Measurements from ENCODE around the gene ARRB2. TPM values are rescaled to one million over a fixed set of nuclear protein-coding genes. Genes with fewer than 3 reads are reported as not detected.
"Not testable (repeated sequence)": the region's sequence is repeated elsewhere in the genome, so short reads cannot be mapped to it uniquely, and the experiment has no call there.

The ARRB2 gene
- total RNA-seq, 1 experiment from 2014 or later = 75.3 TPM

GRCh38 chr17:4689872-4690271 lies 20.6 kb upstream of the ARRB2 start:
- not testable (repeated sequence) for H3K23me2 ChIP-seq (ENCODE audit: insufficient read length, low read depth, low read length, poor library complexity, severe bottlenecking); H3K9ac ChIP-seq (ENCODE audit: extremely low read depth, insufficient read length, low read length); H3K14ac ChIP-seq (ENCODE audit: insufficient read depth, low read length); H2BK12ac ChIP-seq (ENCODE audit: insufficient read length, low read depth, low read length); H3T11ph ChIP-seq (ENCODE audit: low read length); H3K27ac ChIP-seq (ENCODE audit: insufficient read length, low read depth, low read length); H2BK120ac ChIP-seq (ENCODE audit: low read depth, low read length, poor library complexity, severe bottlenecking); H4K8ac ChIP-seq (replicated peaks; ENCODE audit: insufficient read length, low read depth, low read length); H4K5ac ChIP-seq (ENCODE audit: insufficient read length, low read depth, low read length); H3K4me3 Mint-ChIP-seq; H3K56ac ChIP-seq (ENCODE audit: insufficient read length, low read depth, low read length); H3K23ac ChIP-seq (ENCODE audit: insufficient read length, low read depth, low read length); H2AFZ ChIP-seq (ENCODE audit: low read length); H2BK20ac ChIP-seq (ENCODE audit: low read depth, low read length, poor library complexity, severe bottlenecking); H3K9me3 ChIP-seq (ENCODE audit: control insufficient read depth, low read depth, low read length); H4K20me1 ChIP-seq (ENCODE audit: control insufficient read depth, insufficient read depth, insufficient read length); H3K27me3 ChIP-seq (ENCODE audit: insufficient read depth, low read length); H3K9me3 Mint-ChIP-seq; H3K18ac ChIP-seq (ENCODE audit: insufficient read length, low read depth, low read length); H2BK5ac ChIP-seq (ENCODE audit: insufficient read length, low read length); DNase-seq; H3K27ac Mint-ChIP-seq; H4K91ac ChIP-seq (ENCODE audit: insufficient read length, low read depth, low read length); H3K79me1 ChIP-seq (ENCODE audit: insufficient read depth, low read depth, low read length, poor library complexity, severe bottlenecking); H3K4me1 Mint-ChIP-seq; H3K4ac ChIP-seq (ENCODE audit: low read depth, low read length); H3K4me1 ChIP-seq (ENCODE audit: insufficient read depth, low read length); H3K27me3 Mint-ChIP-seq (ENCODE audit: low read depth); H2BK15ac ChIP-seq (ENCODE audit: low read depth, low read length); H3K4me2 ChIP-seq (ENCODE audit: insufficient read depth, insufficient read length, low read length); H2AK5ac ChIP-seq (ENCODE audit: insufficient read length, low read length)
- WGBS (ENCODE audit: extremely low coverage, insufficient read length, low lambda C conversion rate) = no CpG with 5 or more reads among the region's 12 CpGs
- H3K36me3 Mint-ChIP-seq (ENCODE audit: insufficient read depth in 1 of 3, low read depth in 3 of 3) = peaks cover 53 to 75% (median 73%) of the 10 kb centered on the region in 3 experiments
- peaks cover 15% of the 10 kb centered on the region; the same call in 1 of the 2 replicates for H3K79me2 ChIP-seq (ENCODE audit: insufficient read depth, low read length)
